GM23338 (cell line): Measurements from ENCODE around the gene KLHL17. TPM values are rescaled to one million over a fixed set of nuclear protein-coding genes. Genes with fewer than 3 reads are reported as not detected.

Experiments used
- ATAC-seq: fragments of 200-7000 bp; cut with Tn5 transposase; 3 replicates; pipeline ENCODE4 v1.9.1; 2020
- DNase-seq: peaks from one replicate; pipeline ENCODE4 v3.0.0-alpha.2; 2015; ENCODE audit warnings: low spot score
- H2AFZ ChIP-seq: fragments of 200-600 bp; sonication (generic); 2 replicates; pipeline ENCODE4 v1.8.0; 2016; ENCODE audit warnings: antibody characterized with exemption, mild to moderate bottlenecking, moderate library complexity
- H3F3A ChIP-seq: fragments of 200-600 bp; sonication (generic); replicated peaks from 2 replicates; pipeline ENCODE4 v1.8.0; 2017; ENCODE audit warnings: antibody characterized with exemption, mixed run types, low read depth
- H3K27ac ChIP-seq: fragments of 200-600 bp; sonication (generic); 2 replicates; pipeline ENCODE4 v1.6.1; 2016; ENCODE audit warnings: low read depth
- H3K27me3 ChIP-seq: fragments of 200-600 bp; sonication (generic); 2 replicates; pipeline ENCODE4 v1.8.0; 2016; ENCODE audit warnings: mild to moderate bottlenecking, mixed run types, moderate library complexity; ENCODE audit not compliant: insufficient read depth
- H3K36me3 ChIP-seq: fragments of 200-600 bp; sonication (generic); 2 replicates; pipeline ENCODE4 v1.8.0; 2016; ENCODE audit warnings: mild to moderate bottlenecking; ENCODE audit not compliant: insufficient read depth
- H3K4me1 ChIP-seq: fragments of 200-600 bp; sonication (generic); 2 replicates; pipeline ENCODE4 v1.8.0; 2016; ENCODE audit warnings: mild to moderate bottlenecking, moderate library complexity; ENCODE audit not compliant: insufficient read depth
- H3K4me2 ChIP-seq: fragments of 200-600 bp; sonication (generic); 2 replicates; pipeline ENCODE4 v1.7.1; 2017; ENCODE audit warnings: mixed run types
- H3K4me3 ChIP-seq: fragments of 200-600 bp; sonication (generic); 2 replicates; pipeline ENCODE4 v1.6.1; 2016; ENCODE audit warnings: mixed run types
- H3K79me2 ChIP-seq: fragments of 200-600 bp; sonication (generic); replicated peaks from 2 replicates; pipeline ENCODE4 v1.8.0; 2017; ENCODE audit warnings: mild to moderate bottlenecking; ENCODE audit not compliant: insufficient read depth
- H3K9me2 ChIP-seq: fragments of 200-600 bp; sonication (generic); 2 replicates; pipeline ENCODE4 v1.8.0; 2017; ENCODE audit not compliant: insufficient read depth
- H4K20me1 ChIP-seq: fragments of 200-600 bp; sonication (generic); replicated peaks from 2 replicates; pipeline ENCODE4 v1.8.0; 2017; ENCODE audit warnings: mild to moderate bottlenecking; ENCODE audit not compliant: insufficient read depth
- H3K27ac Mint-ChIP-seq: 2 replicates; pipeline ENCODE4 v1.8.0; 2020; ENCODE audit warnings: inconsistent platforms, mild to moderate bottlenecking, moderate library complexity, mixed read lengths
- H3K27me3 Mint-ChIP-seq: 3 replicates; pipeline ENCODE4 v1.8.0; 2022; ENCODE audit warnings: low read depth, mild to moderate bottlenecking, moderate library complexity, mixed read lengths, inconsistent platforms; ENCODE audit not compliant: insufficient read depth, poor library complexity
- H3K36me3 Mint-ChIP-seq: 3 replicates; pipeline ENCODE4 v1.8.0; 2021; ENCODE audit warnings: low read depth, mild to moderate bottlenecking, inconsistent platforms, moderate library complexity, mixed read lengths
- H3K4me1 Mint-ChIP-seq: 3 replicates; pipeline ENCODE4 v1.8.0; 2020; ENCODE audit warnings: mild to moderate bottlenecking, inconsistent platforms, mixed read lengths
- H3K4me3 Mint-ChIP-seq: 3 replicates; pipeline ENCODE4 v1.8.0; 2021; ENCODE audit warnings: moderate library complexity, mild to moderate bottlenecking, inconsistent platforms, mixed read lengths
- H3K9me3 Mint-ChIP-seq: 3 replicates; pipeline ENCODE4 v1.8.0; 2020; ENCODE audit warnings: moderate library complexity, mild to moderate bottlenecking, inconsistent platforms, mixed read lengths
- CREB1 ChIP-seq: fragments of 250-450 bp; sonication (Bioruptor Pico); IDR thresholded peaks from 2 replicates; pipeline ENCODE4 v1.5.0; 2020; ENCODE audit warnings: low read depth, mild to moderate bottlenecking, moderate library complexity
- EZH2 ChIP-seq: fragments of 200-600 bp; sonication (generic); IDR thresholded peaks from one replicate; pipeline ENCODE4 v1.8.0; 2017; ENCODE audit warnings: antibody characterized with exemption, mild to moderate bottlenecking, low read depth; ENCODE audit not compliant: unreplicated experiment
- EZH2phosphoT487 ChIP-seq: fragments of 200-600 bp; sonication (generic); IDR thresholded peaks from one replicate; pipeline ENCODE4 v1.8.1; 2018; ENCODE audit warnings: antibody characterized with exemption; ENCODE audit not compliant: unreplicated experiment
- NANOG ChIP-seq: IDR thresholded peaks from 2 replicates; pipeline ENCODE4 v1.6.1; 2016; ENCODE audit warnings: antibody characterized with exemption, borderline replicate concordance
- POLR2AphosphoS5 ChIP-seq: IDR thresholded peaks from 2 replicates; pipeline ENCODE4 v1.6.1; 2016; ENCODE audit warnings: antibody characterized with exemption, low read depth
- polyA plus RNA-seq: library from polyadenylated mRNA; unstranded; fragments of >200 nt; fragmentation: Nextera tagmentation; extraction: Ambion mirVana; gene quantifications from 2 replicates; pipeline ENCODE4 v1.2.1, GENCODE V29; 2016
- total RNA-seq: library from RNA; depleted of rRNA; stranded (reverse); fragments of >200 nt; shearing (Covaris generic); gene quantifications from 2 replicates; pipeline ENCODE4 v1.2.3, GENCODE V29; 2014
- TF ChIP-seq, protein P1 (sequence below), 2 experiments: fragments of 200-600 bp in 1 of 2; sonication (generic) in 1 of 2; conservative IDR thresholded peaks; 2 replicates each; pipeline versions ENCODE4 v1.5.1 to v1.6.1; 2016 to 2017; ENCODE audit warnings: antibody characterized with exemption in 2 of 2, low read depth in 2 of 2, mild to moderate bottlenecking in 2 of 2, moderate library complexity in 1 of 2

Gene KLHL17
- total and polyA plus RNA-seq, 2 experiments from 2014 or later: 16.5 to 37.1 TPM

DNA sequence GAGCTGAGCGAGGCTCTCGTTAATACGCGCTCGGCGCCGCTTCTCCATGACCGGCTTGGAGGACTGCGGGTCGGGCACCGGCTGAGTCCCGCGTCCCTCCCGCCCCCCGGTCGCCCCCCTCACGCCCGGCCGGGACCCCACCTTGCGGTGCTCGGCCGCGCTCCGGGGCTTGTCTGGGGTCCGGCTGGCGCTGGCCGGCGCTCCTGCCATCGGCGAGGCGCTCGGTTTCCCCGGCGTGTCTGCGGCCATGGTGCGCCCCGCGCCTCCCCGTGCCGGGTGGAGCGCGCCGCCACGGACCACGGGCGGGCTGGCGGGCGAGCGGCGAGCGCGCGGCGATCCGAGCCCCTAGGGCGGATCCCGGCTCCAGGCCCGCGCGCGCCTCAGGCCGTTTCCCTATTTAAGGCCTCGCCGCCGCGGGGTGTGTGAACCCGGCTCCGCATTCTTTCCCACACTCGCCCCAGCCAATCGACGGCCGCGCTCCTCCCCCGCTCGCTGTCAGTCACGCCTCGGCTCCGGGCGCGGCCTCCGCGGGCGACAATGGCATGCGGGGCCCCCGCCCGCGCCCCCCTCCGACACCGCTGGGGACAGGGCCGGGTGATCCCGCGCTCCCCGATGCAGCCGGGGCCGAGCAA, 39.5 kb downstream of the KLHL17 start, which contains the start of gene HES4:
Gene HES4 (minus strand): TSS at position 373 of the 632 bp plus-strand sequence. CDS start 124 bp downstream, at position 249.
- no peak for TF ChIP-seq NANOG
- peak; percentile 33 for TF ChIP-seq CREB1 (CRISPR knock-in tag)
- TF ChIP-seq EZH2: peak; percentile 2
- peaks cover 91% of the 10 kb centered on the region for H3K27me3 ChIP-seq
- ATAC-seq: peak; percentile 33
- H3K9me2 ChIP-seq: no peaks in the 10 kb centered on the region
- H3K4me1 ChIP-seq: peaks cover 10% of the 10 kb centered on the region
- Mint-ChIP-seq H3K27me3 (peaks cover 72% of the 10 kb centered on the region), H3K4me1 (peaks cover 10% of the 10 kb centered on the region), H3K9me3 (peaks cover 2% of the 10 kb centered on the region; the same call in 1 of the 3 replicates), H3K4me3 (peak within 1 kb of the TSS; percentile 71), H3K36me3 (no peaks in the 10 kb centered on the region; the same call in 2 of the 3 replicates), H3K27ac (no peak within 1 kb of the TSS)
- H3K4me2 ChIP-seq: peak within 1 kb of the TSS; percentile 88
- H3F3A ChIP-seq: peaks cover 6% of the 10 kb centered on the region; the same call in 1 of the 2 replicates
- DNase-seq: peak; percentile 98
- H3K4me3 ChIP-seq: peak within 1 kb of the TSS; percentile 71
- no peaks in the 10 kb centered on the region for H3K36me3 ChIP-seq
- H3K27ac ChIP-seq: no peak within 1 kb of the TSS
- no peaks in the 10 kb centered on the region for H4K20me1 ChIP-seq
- no peaks in the 10 kb centered on the region for H3K79me2 ChIP-seq
- H2AFZ ChIP-seq: no peak within 1 kb of the TSS; the same call in 1 of the 2 replicates

DNA sequence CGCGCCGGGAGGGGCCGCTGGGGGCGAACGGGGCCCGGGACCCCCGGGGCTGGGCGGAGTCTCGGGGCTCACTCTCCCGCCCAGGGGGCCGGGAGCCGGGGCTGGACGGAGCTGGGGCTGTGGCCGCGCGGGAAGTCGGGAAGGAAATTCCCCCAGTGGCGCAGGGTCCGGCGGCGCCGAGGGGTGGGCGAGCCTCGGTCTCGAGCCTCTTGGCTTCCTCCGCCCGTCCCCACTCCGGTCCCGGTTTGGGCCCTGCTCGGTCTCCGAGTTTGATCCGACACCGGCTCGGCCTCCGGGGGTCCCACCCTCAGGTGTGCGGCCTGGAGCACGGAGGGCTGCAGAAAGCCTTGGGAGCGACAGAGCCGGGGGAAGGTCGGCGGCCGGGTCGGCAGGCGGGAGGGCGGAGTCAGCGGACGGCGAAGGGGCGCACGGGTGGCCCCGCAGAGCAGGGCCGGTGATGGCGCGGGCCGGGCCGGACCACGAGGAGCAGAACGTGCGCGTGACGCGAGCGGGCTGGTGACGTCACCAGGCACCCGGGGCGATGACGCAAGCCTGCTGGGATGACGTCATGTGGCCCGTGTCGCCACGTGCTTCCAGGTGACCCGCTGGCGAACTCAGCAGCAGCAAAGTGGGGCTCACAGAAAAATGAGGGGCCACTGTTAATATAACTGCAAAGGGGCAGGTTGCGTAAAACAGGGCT, 40.1 kb downstream of the KLHL17 start:
- no peaks in the 10 kb centered on the region; the same call in 2 of the 3 replicates for H3K36me3 Mint-ChIP-seq
- peaks cover 16% of the 10 kb centered on the region for H3K4me1 ChIP-seq
- no peaks in the 10 kb centered on the region for H3K36me3 ChIP-seq
- TF ChIP-seq, protein P1, sequence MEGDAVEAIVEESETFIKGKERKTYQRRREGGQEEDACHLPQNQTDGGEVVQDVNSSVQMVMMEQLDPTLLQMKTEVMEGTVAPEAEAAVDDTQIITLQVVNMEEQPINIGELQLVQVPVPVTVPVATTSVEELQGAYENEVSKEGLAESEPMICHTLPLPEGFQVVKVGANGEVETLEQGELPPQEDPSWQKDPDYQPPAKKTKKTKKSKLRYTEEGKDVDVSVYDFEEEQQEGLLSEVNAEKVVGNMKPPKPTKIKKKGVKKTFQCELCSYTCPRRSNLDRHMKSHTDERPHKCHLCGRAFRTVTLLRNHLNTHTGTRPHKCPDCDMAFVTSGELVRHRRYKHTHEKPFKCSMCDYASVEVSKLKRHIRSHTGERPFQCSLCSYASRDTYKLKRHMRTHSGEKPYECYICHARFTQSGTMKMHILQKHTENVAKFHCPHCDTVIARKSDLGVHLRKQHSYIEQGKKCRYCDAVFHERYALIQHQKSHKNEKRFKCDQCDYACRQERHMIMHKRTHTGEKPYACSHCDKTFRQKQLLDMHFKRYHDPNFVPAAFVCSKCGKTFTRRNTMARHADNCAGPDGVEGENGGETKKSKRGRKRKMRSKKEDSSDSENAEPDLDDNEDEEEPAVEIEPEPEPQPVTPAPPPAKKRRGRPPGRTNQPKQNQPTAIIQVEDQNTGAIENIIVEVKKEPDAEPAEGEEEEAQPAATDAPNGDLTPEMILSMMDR (conservative IDR thresholded peaks at IDR 0.05; ENCODE audit: low read depth in 2 of 2): no peak
- peak; percentile 56 for TF ChIP-seq POLR2AphosphoS5
- TF ChIP-seq CREB1 (CRISPR knock-in tag): peak; percentile 100
- TF ChIP-seq EZH2phosphoT487: no peak
- H2AFZ ChIP-seq: no peak overlapping the region
- no peak overlapping the region for H3K27ac Mint-ChIP-seq
- peaks cover 73% of the 10 kb centered on the region for H3K27me3 Mint-ChIP-seq
- peak overlapping the region; percentile 88 for H3K4me2 ChIP-seq
- H3K27me3 ChIP-seq: peaks cover 91% of the 10 kb centered on the region
- no peaks in the 10 kb centered on the region for H3K79me2 ChIP-seq
- no peaks in the 10 kb centered on the region for H3K9me2 ChIP-seq
- H3K4me3 ChIP-seq: peak overlapping the region; percentile 71
- no peak overlapping the region for H3K27ac ChIP-seq
- H3K4me1 Mint-ChIP-seq: peaks cover 16% of the 10 kb centered on the region
- ATAC-seq (peak; percentile 21), DNase-seq (peak; percentile 73)
- H3K4me3 Mint-ChIP-seq: peak overlapping the region; percentile 71
- peaks cover 6% of the 10 kb centered on the region; the same call in 1 of the 2 replicates for H3F3A ChIP-seq
- H4K20me1 ChIP-seq: no peaks in the 10 kb centered on the region
- H3K9me3 Mint-ChIP-seq: peaks cover 2% of the 10 kb centered on the region; the same call in 1 of the 3 replicates
